ENCODE measurements around the gene PDE4D. TPM values are rescaled to one million over a fixed set of nuclear protein-coding genes. Genes with fewer than 3 reads are reported as not detected.

The PDE4D gene
- total RNA-seq, 1 experiment from 2014 or later: 3.6 TPM

- TF ChIP-seq CTCF (conservative IDR thresholded peaks at IDR 0.05; ENCODE audit: low read depth, low read length) (no peak), EZH2phosphoT487 (IDR thresholded peaks at IDR 0.05; ENCODE audit: borderline replicate concordance, low read length) (no peak), EZH2 (IDR thresholded peaks at IDR 0.05; ENCODE audit: low read length, unreplicated experiment) (no peak)
- Histone ChIP-seq H3K9me2 (replicated peaks; ENCODE audit: low read length) (no peaks in the 10 kb centered on the region), H3K27me3 (ENCODE audit: low read length) (no peaks in the 10 kb centered on the region), H3K4me3 (ENCODE audit: low read length) (no peak overlapping the region), H3K27ac (ENCODE audit: low read length) (no peak overlapping the region), H2AFZ (ENCODE audit: low read length) (no peak overlapping the region), H3K79me2 (ENCODE audit: low read length) (no peaks in the 10 kb centered on the region), H3F3A (ENCODE audit: low read length, unreplicated experiment) (no peaks in the 10 kb centered on the region), H3K4me2 (ENCODE audit: low read length) (no peak overlapping the region), H4K20me1 (ENCODE audit: low read length) (no peaks in the 10 kb centered on the region), H3K4me1 (ENCODE audit: insufficient read depth, low read length) (peaks cover 15% of the 10 kb centered on the region), H3K9ac (ENCODE audit: low read length) (no peak overlapping the region), H3K9me3 (ENCODE audit: low read length) (no peaks in the 10 kb centered on the region), H3K36me3 (ENCODE audit: low read depth, low read length) (no peaks in the 10 kb centered on the region)
- ChIA-PET POLR2A (ENCODE audit: unreplicated experiment) (interaction anchor here (0.5 to 0.7 kb wide), 3 partner anchors 35 to 163 kb away, joined by 3 read pairs; no protein-coding TSS in a partner anchor), CTCF (interaction anchor here (0.7 kb wide), 1 partner anchor 107 kb away, joined by 3 read pairs; no protein-coding TSS in a partner anchor)
- ATAC-seq (peak; percentile 55; the same call in 1 of the 2 replicates), DNase-seq (peak; percentile 4)
- BruUV-seq (replicated peaks): no TSS peak
- intact Hi-C loops (cut with micrococcal nuclease): no loop called here
These were observed 168.1 kb downstream of the PDE4D start for GRCh38 chr5:59725392-59725767.

- TF ChIP-seq CTCF (conservative IDR thresholded peaks at IDR 0.05; ENCODE audit: low read depth, low read length): peak; percentile 70
- no peak for TF ChIP-seq EZH2 (IDR thresholded peaks at IDR 0.05; ENCODE audit: low read length, unreplicated experiment)
- H3K27ac ChIP-seq (ENCODE audit: low read length): no peak overlapping the region
- no TSS peak for BruUV-seq (replicated peaks)
- peak; percentile 58 for DNase-seq
- peak; percentile 61 for ATAC-seq
- H3K36me3 ChIP-seq (ENCODE audit: low read depth, low read length): no peaks in the 10 kb centered on the region
- intact Hi-C loops (cut with micrococcal nuclease): loop anchor here (1.0 to 5.0 kb wide), 2 partner anchors 52 to 218 kb away; no protein-coding TSS in a partner anchor
- no peaks in the 10 kb centered on the region for H3K9me2 ChIP-seq (replicated peaks; ENCODE audit: low read length)
- H3K9ac ChIP-seq (ENCODE audit: low read length): no peak overlapping the region
- H3K4me1 ChIP-seq (ENCODE audit: insufficient read depth, low read length): peaks cover 15% of the 10 kb centered on the region
- no peaks in the 10 kb centered on the region for H3K9me3 ChIP-seq (ENCODE audit: low read length)
- CTCF ChIA-PET: no interaction called here
- POLR2A ChIA-PET (ENCODE audit: unreplicated experiment): interaction anchor here (0.6 kb wide), 1 partner anchor 90 kb away, joined by 3 read pairs; no protein-coding TSS in a partner anchor
- H3K27me3 ChIP-seq (ENCODE audit: low read length): no peaks in the 10 kb centered on the region
- no peaks in the 10 kb centered on the region for H4K20me1 ChIP-seq (ENCODE audit: low read length)
- no peaks in the 10 kb centered on the region for H3F3A ChIP-seq (ENCODE audit: low read length, unreplicated experiment)
- H3K79me2 ChIP-seq (ENCODE audit: low read length): no peaks in the 10 kb centered on the region
- H3K4me2 ChIP-seq (ENCODE audit: low read length): no peak overlapping the region
- no peak overlapping the region for H2AFZ ChIP-seq (ENCODE audit: low read length)
- H3K4me3 ChIP-seq (ENCODE audit: low read length): no peak overlapping the region
These were observed 168.8 kb downstream of the PDE4D start for GRCh38 chr5:59724482-59725391.

- no peak overlapping the region for H3K4me3 ChIP-seq (ENCODE audit: low read length)
- H4K20me1 ChIP-seq (ENCODE audit: low read length): no peaks in the 10 kb centered on the region
- H3K9me2 ChIP-seq (replicated peaks; ENCODE audit: low read length): no peaks in the 10 kb centered on the region
- TF ChIP-seq EZH2 (IDR thresholded peaks at IDR 0.05; ENCODE audit: low read length, unreplicated experiment) (no peak), CTCF (conservative IDR thresholded peaks at IDR 0.05; ENCODE audit: low read depth, low read length) (no peak), EZH2phosphoT487 (IDR thresholded peaks at IDR 0.05; ENCODE audit: borderline replicate concordance, low read length) (no peak)
- no peaks in the 10 kb centered on the region for H3K79me2 ChIP-seq (ENCODE audit: low read length)
- no TSS peak for BruUV-seq (replicated peaks)
- H3K9me3 ChIP-seq (ENCODE audit: low read length): no peaks in the 10 kb centered on the region
- intact Hi-C loops (cut with micrococcal nuclease): loop anchor here (1.0 to 5.0 kb wide), 2 partner anchors 51 to 76 kb away; no protein-coding TSS in a partner anchor
- H3K4me1 ChIP-seq (ENCODE audit: insufficient read depth, low read length): peaks cover 15% of the 10 kb centered on the region
- peak overlapping the region; percentile 58 for H3K4me2 ChIP-seq (ENCODE audit: low read length)
- CTCF ChIA-PET: no interaction called here
- H2AFZ ChIP-seq (ENCODE audit: low read length): no peak overlapping the region
- ATAC-seq (peak; percentile 90), DNase-seq (peak; percentile 59)
- H3K36me3 ChIP-seq (ENCODE audit: low read depth, low read length): no peaks in the 10 kb centered on the region
- H3K9ac ChIP-seq (ENCODE audit: low read length): peak overlapping the region; percentile 19; the same call in 1 of the 2 replicates
- POLR2A ChIA-PET (ENCODE audit: unreplicated experiment): no interaction called here
- no peaks in the 10 kb centered on the region for H3F3A ChIP-seq (ENCODE audit: low read length, unreplicated experiment)
- H3K27me3 ChIP-seq (ENCODE audit: low read length): no peaks in the 10 kb centered on the region
- H3K27ac ChIP-seq (ENCODE audit: low read length): peak overlapping the region; percentile 66
These were observed 170.7 kb downstream of the PDE4D start for GRCh38 chr5:59722874-59723273.
